ENCODE data around the gene FRMD4B.

FRMD4B gene

DNA sequence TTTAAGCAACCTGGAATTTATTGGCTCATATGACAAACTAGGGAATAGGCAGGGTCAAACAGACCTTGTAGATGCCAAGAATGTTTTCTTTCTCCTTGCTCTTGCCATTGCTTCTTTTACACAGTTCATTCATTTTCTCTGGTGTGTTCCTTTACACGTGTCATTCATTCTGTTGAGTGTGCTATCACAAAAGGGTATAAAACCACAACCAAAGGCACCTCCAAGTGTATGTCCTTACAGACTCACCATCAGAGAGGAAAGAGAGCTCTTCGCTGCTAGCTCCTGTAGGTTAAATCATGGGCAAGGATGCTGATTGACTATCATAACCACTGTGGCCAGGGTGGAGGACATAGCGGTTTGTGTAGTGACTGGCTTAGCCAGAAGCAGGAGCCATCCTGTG, 19.2 kb upstream of the FRMD4B start:
- no peak for DNase-seq (ENCODE audit: low read depth)

- DNase-seq (ENCODE audit: low read depth): no peak
Observed at GRCh38 chr3:69403454-69403853, 17.6 kb upstream of the FRMD4B start.

DNA sequence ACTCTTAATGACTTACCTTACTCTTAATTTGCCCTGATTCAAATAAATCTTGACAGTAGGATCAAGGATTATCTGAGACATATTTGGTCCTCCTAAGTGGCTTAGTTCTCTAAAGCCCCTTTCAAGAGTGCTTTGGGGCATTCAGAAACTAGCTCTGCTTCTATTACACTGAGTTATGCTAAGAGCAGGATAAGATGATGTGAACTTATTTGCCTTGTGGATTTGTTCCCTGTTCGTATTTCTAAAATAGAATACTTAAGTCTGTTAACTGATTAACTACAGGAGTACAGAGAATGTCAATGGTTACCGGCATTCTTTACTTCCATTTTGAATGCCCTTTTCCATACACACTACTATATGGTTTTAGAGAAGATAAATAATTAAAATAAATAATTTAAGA, 14.8 kb upstream of the FRMD4B start:
- DNase-seq (ENCODE audit: low read depth): no peak

DNA sequence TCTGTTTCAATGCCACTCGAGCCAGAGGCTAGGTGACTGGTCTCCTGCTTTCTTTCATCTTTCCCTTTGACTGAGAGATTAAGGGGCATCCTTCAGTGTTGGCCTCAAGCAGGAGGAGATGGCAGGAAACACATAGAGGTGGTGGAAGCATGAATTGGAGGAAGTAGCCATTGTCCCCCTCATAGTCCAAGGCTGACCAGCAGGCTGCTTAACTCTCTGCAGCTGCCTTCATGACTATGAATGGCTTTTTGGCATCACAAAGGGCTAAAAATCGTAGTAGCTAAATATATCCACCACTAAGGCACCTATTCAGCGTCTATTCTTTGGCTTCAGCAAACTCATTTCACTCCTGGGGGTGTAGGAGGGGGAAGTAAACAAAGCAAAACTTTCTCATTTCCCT, 7.0 kb upstream of the FRMD4B start:
- no peak for DNase-seq (ENCODE audit: low read depth)

DNA sequence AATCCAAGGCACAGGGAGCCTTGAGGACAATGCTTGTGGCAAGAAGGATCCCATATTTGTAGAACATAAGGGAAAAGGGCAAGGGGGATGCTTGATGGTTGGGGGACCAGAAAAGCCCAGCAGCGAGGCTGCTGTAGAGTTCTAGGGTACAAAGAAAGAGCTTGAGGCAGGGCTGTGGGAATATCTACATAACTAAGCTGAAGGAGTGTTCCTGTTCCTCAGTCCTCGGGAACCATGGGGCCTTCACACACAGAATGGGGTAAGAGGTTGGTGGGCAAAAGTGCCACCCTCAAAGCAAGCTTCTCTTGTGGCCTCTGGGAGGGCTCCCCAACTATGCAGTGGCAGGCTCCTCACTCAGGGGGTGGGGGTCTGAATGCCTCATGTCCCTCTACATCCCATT, 6.5 kb upstream of the FRMD4B start:
- no peak for DNase-seq (ENCODE audit: low read depth)

- no peak for DNase-seq (ENCODE audit: low read depth)
Observed at GRCh38 chr3:69391554-69391953, 5.7 kb upstream of the FRMD4B start.

GRCh38 chr3:69390771-69391170, 4.9 kb upstream of the FRMD4B start:
- no peak for DNase-seq (ENCODE audit: low read depth)

- no peak for DNase-seq (ENCODE audit: low read depth)
Observed at GRCh38 chr3:69389520-69390248, 3.8 kb upstream of the FRMD4B start.

- DNase-seq (ENCODE audit: low read depth): no peak
Observed at GRCh38 chr3:69388241-69388640, 2.4 kb upstream of the FRMD4B start.

DNA sequence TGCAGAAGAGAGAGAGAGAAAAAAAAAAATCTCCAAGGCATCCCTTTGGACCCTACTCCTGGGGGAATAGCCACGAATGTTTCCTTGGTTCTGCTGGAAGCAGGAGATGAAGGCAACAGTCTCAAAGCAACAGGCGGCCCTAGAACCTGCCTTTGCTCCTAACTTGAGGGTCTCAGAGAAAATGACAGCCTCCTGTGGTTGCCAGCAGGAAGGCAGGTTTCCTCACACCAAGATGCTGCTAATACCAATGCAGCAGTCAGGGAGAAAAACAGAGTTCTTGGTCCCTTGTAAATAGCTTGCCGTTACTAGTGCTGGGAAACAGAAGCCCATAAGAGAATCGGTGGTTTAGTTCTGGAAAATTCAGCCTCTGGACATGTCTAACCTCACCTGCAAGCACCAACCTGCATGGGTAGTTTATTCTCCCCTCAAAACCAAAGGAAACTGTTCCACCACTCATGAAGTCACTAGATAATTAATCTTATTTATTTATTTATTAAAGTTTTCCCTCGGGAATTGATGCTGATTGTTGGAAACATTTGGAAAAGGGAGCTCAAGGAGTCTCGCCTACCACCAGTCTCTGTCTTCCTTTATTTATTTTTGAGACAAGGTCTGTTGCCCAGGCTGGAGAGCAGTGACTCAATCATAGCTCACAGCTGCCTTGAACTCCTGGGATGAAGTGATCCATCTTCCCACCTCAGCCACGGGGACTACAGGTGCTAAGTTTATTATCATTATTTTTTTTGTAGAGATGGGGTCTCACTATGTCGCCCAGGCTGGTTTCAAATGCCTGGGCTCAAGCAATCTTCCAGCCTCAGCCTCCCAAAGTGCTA, 883 bp upstream of the FRMD4B start:
- no peak for DNase-seq (ENCODE audit: low read depth)

GRCh38 chr3:69385123-69385722, 665 bp downstream of the FRMD4B start:
- no peak for DNase-seq (ENCODE audit: low read depth)

DNA sequence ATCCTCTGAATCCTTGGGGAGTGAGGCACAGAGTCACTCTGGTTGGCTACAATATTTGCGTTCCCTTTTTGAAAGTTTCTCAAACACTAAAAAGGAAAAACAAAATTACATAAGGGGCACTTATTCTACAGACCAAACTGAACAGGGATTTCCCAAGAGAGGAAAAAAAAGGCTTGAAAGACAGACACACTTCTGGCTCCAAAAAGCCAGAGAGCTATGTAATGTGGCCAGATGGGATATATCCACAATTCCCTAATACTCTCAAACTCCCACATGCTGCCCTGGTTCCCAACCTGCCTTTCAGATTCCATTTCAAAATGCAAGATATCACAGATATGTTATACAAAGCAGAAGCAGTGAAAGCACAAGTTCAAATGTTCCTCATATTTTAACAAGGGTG, 1.6 kb downstream of the FRMD4B start:
- no peak for DNase-seq (ENCODE audit: low read depth)

DNA sequence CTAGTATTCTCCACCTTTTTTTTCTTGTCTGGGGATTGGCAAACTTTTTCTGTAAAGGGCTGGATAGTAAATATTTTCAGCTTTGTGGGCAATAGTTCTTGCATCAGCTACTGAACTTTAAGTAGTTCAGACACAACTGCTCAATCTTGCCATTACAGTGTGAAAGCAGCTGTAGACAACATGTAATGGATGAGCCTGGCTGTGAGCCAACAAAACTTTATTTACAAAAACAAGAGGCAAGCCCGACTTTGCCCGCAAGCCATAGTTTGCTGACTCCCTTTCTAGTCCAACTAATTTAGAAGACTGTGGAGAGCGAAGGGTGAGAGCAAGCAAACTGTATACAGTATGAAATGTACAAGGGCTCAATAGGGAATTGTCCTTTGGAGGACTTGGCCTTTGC, 6.2 kb downstream of the FRMD4B start:
- no peak for DNase-seq (ENCODE audit: low read depth)

DNA sequence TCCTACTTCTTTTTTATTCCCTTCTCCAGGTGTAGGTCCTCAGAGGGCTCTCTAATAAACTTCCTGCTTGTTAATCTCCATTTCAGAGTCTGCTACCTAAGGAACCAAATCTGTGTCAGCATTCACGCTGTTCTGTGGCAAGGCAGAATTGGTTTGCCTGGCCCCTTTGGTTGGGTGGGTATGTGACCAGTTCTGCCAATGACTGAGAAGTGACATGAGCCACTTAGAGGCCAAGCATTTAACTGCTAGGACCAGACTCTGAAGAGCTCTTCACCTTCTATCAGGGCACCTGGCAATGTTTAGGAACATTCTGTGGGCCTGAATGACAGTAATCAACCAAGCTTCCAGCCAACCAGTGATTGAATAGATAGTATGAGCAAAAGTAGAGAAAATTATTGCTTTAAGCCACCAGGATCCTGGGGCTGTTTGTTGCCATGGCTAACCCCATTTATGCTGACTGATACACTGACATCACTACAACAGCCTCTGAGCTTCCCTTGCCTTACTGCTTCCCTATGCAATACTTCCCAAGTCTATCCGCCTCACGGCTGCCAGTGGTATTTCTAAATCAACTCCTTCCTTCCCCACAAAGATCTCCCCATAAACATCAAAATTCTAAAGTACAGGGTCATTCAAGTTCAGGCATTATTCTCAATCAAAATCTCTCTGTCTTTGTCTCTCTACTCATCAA, 7.6 kb downstream of the FRMD4B start:
- DNase-seq (ENCODE audit: low read depth): no peak

DNA sequence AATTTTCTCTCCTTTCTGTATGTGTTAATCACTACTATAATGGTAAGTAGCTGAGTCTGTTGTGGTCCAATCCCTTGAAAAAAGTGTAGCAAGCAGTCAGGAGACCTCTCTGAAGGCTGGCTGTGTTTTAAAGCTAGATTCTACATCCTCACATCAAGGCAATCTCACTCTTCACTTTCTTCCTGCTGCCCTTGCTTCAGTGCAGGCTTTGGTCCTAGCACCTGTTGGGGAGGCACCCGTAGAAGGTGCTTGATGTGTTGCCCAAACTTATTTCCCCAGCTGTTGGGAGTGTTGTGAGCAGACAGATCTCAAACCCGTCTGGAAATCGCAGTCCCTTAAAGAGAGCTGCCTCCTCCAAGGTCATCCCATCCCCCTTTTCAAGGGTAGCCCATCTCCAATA, 8.6 kb downstream of the FRMD4B start:
- DNase-seq (ENCODE audit: low read depth): no peak

- DNase-seq (ENCODE audit: low read depth): no peak
Observed at GRCh38 chr3:69376731-69377130, 9.2 kb downstream of the FRMD4B start.

GRCh38 chr3:69371816-69372215, 14.1 kb downstream of the FRMD4B start:
- no peak for DNase-seq (ENCODE audit: low read depth)

DNA sequence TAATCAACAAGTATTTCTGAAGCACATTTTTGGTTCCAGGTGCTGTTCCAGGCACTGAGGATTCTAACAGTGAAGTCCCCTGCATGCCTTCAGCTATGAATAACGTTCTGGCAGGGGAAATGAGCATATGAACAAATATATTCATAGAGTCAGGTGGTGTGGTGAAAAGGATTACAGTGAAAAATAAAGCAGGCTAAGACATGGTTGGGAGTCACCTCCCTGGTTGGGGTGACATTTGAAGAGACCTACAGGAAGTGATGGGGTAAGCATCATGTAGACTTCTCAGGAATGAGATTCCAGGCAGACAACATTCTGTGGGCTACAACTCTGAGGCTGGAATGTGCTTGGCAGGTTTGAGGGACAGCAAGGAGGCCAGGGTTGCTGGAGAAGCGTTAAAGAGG, 15.0 kb downstream of the FRMD4B start:
- DNase-seq (ENCODE audit: low read depth): no peak

GRCh38 chr3:69370156-69370883, 15.6 kb downstream of the FRMD4B start:
- no peak for DNase-seq (ENCODE audit: low read depth)

DNA sequence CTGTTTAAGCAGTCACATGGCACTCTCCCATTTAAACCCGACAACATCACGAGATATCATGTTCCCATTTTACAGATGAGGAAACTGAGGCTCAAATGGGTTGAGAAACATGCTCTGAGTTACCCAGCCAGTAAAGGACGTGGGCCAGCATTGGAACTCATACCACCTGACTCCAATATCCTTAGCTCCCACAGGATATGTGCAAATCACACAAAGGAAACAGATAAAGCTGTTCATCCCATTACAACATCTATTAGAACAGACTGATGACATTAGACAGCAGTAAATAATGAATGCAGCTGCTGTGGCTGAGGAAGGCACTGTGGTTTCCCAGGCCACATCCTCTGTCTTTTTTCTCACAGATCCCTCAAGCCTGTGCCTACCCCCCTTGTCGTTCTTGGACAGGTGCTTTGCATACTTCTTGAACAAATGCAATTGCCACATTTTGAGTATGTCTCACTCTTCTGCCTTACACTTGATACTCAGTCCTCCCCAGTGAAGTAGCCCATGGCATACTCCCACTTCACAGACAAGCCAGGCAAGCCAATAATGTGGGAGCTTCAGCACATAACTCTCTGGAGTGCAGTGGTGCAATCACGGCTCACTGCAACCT, 17.7 kb downstream of the FRMD4B start:
- DNase-seq (ENCODE audit: low read depth): no peak

- DNase-seq (ENCODE audit: low read depth): no peak
Observed at GRCh38 chr3:69367586-69367985, 18.3 kb downstream of the FRMD4B start.

GRCh38 chr3:69364354-69364753, 21.5 kb downstream of the FRMD4B start:
- no peak for DNase-seq (ENCODE audit: low read depth)

Measured in activated T-cell treated with anti-CD3 and anti-CD28 coated beads for 24 hours (primary cell).